RWPE2 (cell line): ENCODE data around the gene NAA80.

Source experiments
- ATAC-seq: fragments of 200-7000 bp; cut with Tn5 transposase; 3 replicates; pipeline ENCODE4 v1.9.1; 2021; ENCODE audit warnings: low read depth
- DNase-seq: peaks from one replicate; pipeline ENCODE4 v3.0.0-alpha.2; 2020; ENCODE audit warnings: low spot score
- H3K27ac ChIP-seq: fragments of 450-650 bp; 2 replicates; pipeline ENCODE4 v1.5.1; 2017; ENCODE audit warnings: mild to moderate bottlenecking; ENCODE audit not compliant: poor library complexity, severe bottlenecking
- H3K27me3 ChIP-seq: fragments of 250-450 bp; sonication (Bioruptor Pico); 2 replicates; pipeline ENCODE4 v1.5.1; 2021; ENCODE audit warnings: mild to moderate bottlenecking, moderate library complexity; ENCODE audit not compliant: insufficient read depth, poor library complexity, severe bottlenecking
- H3K36me3 ChIP-seq: fragments of 250-450 bp; sonication (Bioruptor Pico); 2 replicates; pipeline ENCODE4 v1.5.1; 2020; ENCODE audit warnings: low read depth, mild to moderate bottlenecking, moderate library complexity
- H3K4me1 ChIP-seq: fragments of 250-450 bp; sonication (Bioruptor Pico); 2 replicates; pipeline ENCODE4 v1.5.1; 2021; ENCODE audit warnings: mild to moderate bottlenecking, moderate library complexity; ENCODE audit not compliant: insufficient read depth, poor library complexity, severe bottlenecking
- H3K4me3 ChIP-seq: fragments of 250-450 bp; sonication (Bioruptor Pico); 2 replicates; pipeline ENCODE4 v1.5.1; 2021; ENCODE audit warnings: mild to moderate bottlenecking, moderate library complexity; ENCODE audit not compliant: severe bottlenecking
- H3K9me3 ChIP-seq: fragments of 250-450 bp; sonication (Bioruptor Pico); 2 replicates; pipeline ENCODE4 v1.5.1; 2021; ENCODE audit warnings: mild to moderate bottlenecking, moderate library complexity; ENCODE audit not compliant: severe bottlenecking
- TF ChIP-seq, protein P1 (sequence below): fragments of 450-650 bp; IDR thresholded peaks from one replicate; pipeline ENCODE4 v1.5.1; 2017; ENCODE audit warnings: mild to moderate bottlenecking, moderate library complexity; ENCODE audit not compliant: poor library complexity, severe bottlenecking

Gene NAA80

DNA sequence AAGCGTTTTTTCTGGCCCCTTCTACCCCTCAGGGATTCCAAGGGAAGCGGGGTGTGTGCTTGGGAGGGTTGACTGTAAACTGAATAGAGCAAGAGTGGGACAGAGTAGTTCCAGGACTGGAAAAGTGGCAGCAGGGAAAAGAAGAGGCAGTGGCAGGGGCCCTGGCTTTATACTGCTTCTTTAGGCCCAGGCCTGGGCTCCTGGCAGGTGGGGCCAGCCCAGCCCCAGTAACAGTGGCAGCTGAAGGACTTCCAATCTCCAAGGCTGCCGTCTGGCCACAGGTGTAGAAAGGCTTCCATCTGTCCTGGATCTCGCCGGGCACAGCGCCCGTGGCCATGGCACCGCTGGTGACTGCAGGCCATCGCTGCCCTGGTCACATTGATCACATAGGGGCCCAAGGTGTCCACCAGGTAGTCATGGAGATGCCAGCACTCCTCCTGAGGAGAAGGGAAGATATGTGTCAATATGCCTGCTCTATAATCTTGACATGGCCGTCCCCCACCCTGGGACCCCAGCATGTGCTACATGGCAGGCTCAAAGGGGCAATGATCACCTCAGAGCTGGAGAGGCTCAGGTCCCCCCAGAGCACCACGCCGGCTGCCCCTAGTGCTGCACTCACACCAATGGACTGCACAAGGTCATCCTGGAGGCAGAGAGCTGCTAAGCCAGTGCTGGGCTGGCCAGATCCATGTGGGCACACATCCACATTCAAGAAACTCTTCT is 6.0 kb downstream of the NAA80 start:
- Histone ChIP-seq H3K27me3 (no peaks in the 10 kb centered on the region), H3K4me3 (no peak overlapping the region), H3K36me3 (peaks cover 25% of the 10 kb centered on the region), H3K9me3 (no peaks in the 10 kb centered on the region), H3K4me1 (no peaks in the 10 kb centered on the region), H3K27ac (peak overlapping the region; percentile 70)
- DNase-seq (no peak), ATAC-seq (no peak)
- TF ChIP-seq, protein P1, sequence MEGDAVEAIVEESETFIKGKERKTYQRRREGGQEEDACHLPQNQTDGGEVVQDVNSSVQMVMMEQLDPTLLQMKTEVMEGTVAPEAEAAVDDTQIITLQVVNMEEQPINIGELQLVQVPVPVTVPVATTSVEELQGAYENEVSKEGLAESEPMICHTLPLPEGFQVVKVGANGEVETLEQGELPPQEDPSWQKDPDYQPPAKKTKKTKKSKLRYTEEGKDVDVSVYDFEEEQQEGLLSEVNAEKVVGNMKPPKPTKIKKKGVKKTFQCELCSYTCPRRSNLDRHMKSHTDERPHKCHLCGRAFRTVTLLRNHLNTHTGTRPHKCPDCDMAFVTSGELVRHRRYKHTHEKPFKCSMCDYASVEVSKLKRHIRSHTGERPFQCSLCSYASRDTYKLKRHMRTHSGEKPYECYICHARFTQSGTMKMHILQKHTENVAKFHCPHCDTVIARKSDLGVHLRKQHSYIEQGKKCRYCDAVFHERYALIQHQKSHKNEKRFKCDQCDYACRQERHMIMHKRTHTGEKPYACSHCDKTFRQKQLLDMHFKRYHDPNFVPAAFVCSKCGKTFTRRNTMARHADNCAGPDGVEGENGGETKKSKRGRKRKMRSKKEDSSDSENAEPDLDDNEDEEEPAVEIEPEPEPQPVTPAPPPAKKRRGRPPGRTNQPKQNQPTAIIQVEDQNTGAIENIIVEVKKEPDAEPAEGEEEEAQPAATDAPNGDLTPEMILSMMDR = no peak

DNA sequence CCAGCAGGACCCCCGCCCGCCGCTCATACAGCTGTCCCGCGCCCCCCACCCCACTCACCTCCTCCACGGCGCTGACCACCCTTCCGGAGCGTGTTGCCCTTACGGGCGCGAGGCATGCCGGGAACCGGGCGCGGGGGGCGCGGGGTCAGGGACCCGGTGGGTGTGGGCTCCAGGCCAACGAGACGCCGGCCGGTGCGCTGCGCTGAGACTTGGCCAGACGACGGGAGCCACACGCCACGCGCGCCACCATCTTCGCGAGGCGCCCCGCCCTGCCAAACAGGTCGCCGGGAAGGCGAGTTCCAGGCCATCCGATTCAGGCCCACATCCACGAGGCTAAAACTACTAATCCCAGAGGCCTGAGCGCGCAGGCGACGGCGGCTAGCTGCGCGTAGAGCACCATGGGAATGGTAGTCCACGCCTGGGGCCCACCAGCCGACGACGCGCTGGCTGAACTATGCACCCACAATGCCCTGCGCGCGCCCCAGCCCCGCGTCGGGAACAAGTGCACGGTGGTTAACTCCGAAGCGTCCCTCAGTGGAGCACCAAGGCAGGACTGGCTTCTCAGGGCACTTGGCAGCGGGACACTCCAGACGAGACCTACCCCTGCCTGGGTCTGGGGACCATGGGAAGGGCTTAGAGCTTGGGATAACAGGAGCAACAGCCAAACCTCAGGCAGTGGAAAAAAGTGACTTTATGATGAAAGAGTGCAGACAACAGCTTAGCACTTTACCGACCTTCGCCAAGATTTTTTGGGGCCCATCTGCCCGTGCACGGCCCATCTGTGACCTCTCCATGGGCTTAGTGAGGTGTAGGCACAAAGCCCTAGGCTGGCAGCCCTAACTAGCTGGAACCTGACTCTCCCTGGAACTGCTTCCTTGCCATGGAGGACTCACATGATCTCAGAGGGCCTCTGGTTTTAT is 6.8 kb downstream of the NAA80 start, which contains the start of gene IFRD2:
IFRD2 (minus strand) TSS at position 271 of the 920 bp plus-strand sequence; CDS start at position 116, 155 bp downstream.
- H3K27me3 ChIP-seq = no peaks in the 10 kb centered on the region
- H3K4me1 ChIP-seq = no peaks in the 10 kb centered on the region
- peak; percentile 96 for ATAC-seq
- H3K36me3 ChIP-seq = peaks cover 33% of the 10 kb centered on the region
- H3K4me3 ChIP-seq = peak within 1 kb of the TSS; percentile 49
- no peaks in the 10 kb centered on the region for H3K9me3 ChIP-seq
- peak within 1 kb of the TSS; percentile 70 for H3K27ac ChIP-seq
- peak; percentile 97 for DNase-seq
- TF ChIP-seq, protein P1 = peak; percentile 11

DNA sequence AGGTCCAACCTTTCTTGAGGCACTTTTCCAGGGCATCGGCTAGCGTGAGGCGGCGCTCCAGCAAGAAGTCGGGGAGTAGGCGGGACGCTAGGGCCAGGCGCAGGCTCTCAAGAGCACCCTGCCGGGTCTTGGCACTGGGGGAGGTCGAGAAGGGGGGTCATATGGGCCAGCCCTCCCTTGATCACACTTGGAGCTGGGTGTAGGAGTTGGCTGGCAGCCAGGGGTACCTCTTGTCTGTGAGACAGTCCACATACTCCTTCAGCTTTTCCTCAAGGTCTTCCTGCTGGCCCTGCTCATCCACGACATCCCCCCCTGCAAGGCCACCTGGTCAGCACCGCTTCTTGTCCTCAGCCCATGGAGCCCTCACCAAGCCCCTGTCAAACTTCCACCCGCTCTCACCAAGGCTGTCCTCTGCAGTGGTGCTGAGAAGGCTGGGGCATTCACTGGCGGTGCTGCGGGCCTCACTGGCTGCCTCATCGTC is 9.0 kb downstream of the NAA80 start:
- ATAC-seq (no peak), DNase-seq (peak; percentile 61)
- no peaks in the 10 kb centered on the region for H3K27me3 ChIP-seq
- H3K4me1 ChIP-seq = no peaks in the 10 kb centered on the region
- H3K4me3 ChIP-seq = no peak overlapping the region
- peaks cover 37% of the 10 kb centered on the region for H3K36me3 ChIP-seq
- TF ChIP-seq, protein P1 = no peak
- H3K27ac ChIP-seq = no peak overlapping the region
- H3K9me3 ChIP-seq = no peaks in the 10 kb centered on the region

DNA sequence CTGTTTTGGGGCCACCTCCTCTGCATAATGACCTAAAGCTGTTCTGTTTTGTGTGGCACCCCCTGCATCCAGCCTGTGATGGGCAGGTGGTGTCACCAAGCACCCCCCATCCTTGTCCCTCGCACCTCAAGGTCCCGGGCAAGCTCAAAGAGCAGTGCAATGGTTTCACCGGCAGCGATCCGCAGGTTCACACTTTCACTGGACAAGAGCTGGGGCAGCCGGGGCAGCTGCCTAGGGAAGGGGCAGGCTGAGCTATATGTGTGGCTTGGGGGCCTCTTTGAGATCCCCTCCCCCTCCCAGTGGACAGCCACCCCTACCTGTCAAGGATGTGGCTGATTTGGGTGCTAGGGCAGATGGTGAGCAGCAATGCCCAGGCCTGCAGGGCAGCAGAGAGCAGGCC is 10.1 kb downstream of the NAA80 start:
- H3K27ac ChIP-seq = no peak overlapping the region
- H3K27me3 ChIP-seq = no peaks in the 10 kb centered on the region
- no peaks in the 10 kb centered on the region for H3K4me1 ChIP-seq
- H3K4me3 ChIP-seq = no peak overlapping the region
- TF ChIP-seq, protein P1 = no peak
- DNase-seq (no peak), ATAC-seq (no peak)
- H3K36me3 ChIP-seq = peaks cover 37% of the 10 kb centered on the region
- H3K9me3 ChIP-seq = no peaks in the 10 kb centered on the region
